Activated CD8-positive, alpha-beta memory T cell treated with anti-CD3 and anti-CD28 coated beads, Interleukin-2, amount 50 U/mL, for 24 hours (primary cell): Measurements from ENCODE around the gene CRTAC1.

Experiments used
- DNase-seq: peaks from one replicate; pipeline ENCODE4 v3.0.0-alpha.2; 2020; ENCODE audit errors: extremely low read depth

Gene CRTAC1

DNA sequence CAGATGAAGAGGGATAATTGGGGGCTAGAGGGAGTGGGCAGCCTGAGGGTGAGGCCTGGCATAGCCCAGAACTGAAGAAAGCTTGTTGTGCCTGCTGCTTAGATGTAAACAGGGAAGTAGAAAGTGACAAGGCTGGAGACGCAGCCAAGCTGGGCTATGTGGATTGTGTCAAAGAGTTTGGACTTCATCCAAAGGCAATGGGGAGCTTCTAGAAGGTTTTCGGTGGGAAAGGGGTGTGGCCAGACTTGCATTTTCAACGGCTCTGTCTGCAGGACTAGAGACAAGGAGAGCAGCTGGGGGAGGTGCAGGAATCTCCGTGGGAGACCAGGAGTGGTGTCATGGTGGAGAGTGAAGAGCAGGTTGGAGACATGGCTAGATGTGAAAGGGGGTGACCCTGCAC lies 132.0 kb downstream of the CRTAC1 start:
- no peak for DNase-seq

DNA sequence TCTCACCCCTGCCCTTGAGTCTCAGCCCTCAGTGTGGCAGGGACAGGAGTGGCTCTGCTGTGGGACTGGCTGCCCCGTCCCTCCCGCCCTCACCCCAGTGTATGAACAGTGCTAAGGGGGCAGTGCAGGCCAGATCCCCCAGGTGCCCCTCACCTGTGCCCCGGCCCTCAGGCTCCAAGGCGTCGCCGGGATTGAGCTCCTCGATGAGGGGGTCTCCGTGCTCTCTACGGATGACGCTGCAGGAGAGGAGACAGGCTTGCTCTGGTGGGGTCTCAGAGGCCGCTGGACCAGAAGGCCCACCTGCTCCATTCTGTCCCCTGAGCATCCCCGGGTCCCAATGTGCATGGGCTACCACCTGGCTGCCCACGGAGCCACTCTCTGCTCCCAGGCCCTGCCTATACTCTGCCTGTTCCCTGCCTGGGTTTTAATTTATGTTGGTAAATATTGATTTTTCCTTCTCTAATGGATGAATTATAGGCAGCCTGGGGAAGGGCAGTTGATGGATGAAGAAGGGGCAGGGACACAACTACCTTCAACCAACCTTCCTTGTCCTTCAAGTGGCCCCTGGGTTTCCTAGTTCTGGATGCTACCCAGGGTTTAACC lies 133.6 kb downstream of the CRTAC1 start:
- no peak for DNase-seq

DNA sequence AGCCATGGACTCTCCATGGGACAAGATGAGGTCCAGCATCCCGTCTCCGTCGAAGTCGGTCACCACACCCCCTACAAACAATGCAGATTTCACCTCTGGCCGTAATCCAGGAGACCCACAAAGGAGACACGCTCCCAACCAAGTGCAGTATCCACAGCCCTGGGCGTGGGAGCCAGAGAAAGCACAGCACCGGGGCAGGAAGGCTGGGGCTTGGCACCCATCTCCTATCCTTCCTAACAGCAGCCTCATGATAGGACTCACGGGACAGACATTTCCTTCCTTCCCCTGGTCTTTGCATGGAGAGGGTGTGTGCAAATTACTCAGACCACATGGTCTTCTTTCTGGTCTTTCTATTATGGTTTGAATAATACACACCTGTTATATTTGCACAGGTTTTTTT lies 134.5 kb downstream of the CRTAC1 start:
- no peak for DNase-seq

DNA sequence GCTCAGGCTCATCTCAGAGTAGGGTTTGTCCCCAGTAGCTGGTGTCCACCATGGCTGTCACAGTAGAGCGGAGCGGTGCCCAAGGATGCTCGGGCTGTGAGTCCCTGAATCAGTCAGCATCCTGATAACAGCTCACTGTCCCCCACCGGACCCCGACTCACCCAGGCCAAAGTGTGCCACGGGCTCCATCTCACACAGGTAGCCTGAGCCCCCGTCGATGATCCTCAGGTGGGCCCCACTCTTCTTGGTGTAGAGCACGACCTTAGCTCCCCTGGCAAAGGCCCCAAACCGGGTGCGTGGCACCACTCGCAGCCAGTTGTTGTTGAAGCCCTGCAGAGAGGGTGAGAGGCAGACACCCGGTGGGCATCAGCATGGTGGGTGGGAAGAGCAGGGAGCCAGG lies 135.3 kb downstream of the CRTAC1 start:
- no peak for DNase-seq

DNA sequence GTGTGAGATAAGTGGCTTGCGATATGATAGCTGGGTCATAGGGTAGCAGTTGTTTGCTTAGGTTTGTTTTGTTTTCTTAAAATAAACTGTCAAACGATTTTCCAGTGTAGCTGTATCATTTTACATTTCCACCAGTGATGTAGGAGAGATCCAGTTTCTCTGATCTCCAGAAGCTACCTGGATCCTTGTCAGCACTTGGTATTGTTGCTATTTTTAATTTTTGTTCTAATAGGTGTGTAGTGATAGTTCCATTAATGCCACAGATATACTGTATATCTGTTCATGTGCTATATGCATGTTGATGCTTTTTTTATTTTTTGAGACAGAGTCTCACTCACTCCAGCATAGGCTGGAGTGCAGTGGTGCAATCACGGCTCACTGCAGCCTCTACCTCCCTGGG lies 136.3 kb downstream of the CRTAC1 start:
- DNase-seq = no peak

DNA sequence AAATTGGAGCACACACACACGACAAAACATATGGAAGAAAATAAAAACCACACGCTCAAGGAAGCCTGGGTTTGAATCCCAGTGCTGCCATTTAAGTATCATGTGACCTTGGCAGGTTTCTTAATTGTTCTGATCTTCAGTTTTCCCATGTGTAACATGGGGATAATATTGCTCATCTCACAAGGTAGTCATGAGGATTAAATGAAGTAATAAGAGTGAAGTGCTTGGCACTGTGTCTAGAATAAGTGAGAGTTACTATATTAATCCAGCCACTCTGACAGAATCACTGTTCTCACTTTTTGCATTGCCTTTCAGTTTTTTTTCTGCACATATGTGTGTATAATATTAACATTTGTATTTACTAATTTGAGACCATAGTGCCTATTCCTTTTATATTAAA lies 137.5 kb downstream of the CRTAC1 start:
- no peak for DNase-seq

DNA sequence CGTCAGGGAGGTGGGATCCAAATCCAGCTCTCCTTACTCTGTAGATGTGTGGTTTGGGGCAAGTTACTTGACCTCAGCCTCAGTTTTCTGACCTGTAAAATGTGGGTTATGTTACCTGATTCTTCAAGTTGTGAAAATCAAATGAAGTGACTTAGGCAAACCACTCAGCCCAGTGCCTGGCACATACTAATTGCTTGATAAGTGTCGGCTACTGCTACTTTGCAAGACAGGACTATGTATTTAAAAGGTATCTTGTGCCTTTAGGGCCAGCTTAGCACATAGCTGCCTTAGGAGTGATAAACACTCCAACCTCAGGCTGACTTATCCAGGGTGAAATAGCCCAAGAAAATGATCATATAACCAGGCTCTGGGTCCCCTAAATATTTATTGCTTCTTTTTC lies 137.9 kb downstream of the CRTAC1 start:
- DNase-seq = no peak

DNA sequence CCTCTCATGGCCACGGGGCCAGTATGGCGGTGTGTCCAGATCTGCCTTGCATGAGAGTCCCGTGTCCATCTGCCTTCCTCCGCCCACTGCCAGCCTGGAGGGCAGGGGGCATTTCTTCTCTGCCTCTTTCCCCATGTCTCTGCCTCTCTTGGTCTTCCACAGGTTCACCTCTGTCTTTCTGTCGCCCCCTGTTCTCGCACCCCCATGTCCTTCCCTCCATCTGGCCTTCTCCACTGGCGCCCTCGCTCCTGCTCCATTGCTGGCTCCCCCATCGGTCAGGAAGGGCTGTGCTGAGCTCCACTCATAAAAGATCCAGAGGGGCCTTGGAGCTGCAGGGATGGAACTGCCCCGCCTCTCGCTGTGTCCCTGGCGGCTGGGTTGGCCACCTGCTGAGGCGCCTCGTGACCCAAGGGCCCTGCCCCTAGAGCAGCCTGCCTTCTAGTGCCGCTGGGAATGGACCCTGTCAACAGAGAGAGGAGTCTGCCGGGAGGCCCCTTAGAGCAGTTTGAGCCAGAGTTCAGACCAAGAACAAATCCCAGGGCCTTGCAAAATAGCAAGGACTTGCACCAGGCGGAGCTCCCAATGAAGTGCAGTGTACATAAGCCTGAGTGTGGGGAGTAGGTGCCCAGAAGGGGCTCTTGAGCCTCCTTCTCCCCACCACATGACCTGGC lies 138.8 kb downstream of the CRTAC1 start:
- DNase-seq = no peak

DNA sequence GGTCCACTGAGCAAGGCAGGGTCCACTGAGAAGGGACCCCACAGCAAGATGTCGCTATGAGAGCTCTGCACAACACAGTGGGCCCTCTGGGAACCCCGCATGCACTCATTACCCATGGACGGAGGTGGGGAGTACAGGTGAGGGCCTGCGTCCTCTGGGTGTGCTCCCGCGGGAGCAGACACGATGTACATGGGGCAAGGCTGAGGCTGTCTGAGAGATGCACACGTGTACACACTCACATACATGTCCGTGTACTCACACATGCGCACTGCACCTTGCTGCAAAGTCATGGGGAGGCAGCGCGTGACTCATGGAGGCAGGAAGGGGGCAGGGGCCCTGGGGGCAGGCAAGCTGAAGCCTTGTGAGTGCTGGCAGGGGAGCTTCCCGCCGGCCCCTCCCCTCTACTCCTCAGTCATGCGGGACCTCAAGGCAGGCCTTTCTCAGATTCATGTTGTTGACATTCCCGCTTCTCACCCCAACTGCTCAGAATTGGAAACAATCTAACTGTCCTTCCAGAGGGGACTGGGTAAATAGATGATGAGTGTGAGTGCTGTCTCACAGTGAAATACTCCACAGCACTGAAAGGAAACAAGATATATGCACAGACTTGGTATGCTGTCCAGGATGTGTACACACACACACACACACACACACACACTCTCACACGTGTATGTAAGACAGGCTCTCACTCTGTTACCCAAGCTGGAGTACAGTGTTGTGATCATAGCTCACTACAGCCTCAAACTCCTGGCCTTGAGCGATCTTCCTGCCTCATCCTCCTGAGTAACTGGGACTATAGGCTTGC lies 140.8 kb downstream of the CRTAC1 start:
- DNase-seq = no peak

DNA sequence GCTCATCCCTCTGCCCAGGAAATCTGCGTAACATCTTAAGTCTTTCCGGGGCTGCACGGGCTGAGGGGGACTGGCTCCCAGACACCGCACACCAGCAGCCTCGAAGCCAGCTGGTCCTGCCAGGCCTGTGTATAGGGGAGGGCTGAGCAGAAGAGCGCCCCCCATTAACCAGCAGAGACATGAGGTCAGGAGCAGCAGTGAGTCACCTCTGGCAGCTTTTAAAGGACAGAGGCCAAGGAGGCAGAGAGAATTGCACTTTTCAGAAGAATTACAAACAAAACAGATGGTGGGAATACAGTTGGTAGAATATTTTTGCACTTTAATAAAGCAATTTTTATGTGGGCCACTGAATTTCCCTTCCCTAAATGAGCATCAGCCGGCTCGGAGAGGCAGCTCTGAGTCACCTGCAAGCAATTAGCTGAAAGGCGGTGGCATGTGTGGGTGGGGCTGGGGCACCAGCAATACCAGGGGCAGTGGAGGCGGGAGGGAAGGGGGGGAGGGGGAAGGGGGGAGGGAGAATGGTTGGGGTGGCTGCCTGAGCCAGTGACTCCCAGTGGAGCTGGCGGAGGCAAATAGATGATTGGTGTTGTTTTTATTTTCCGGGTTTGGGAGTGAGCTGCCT lies 141.7 kb downstream of the CRTAC1 start:
- no peak for DNase-seq

DNA sequence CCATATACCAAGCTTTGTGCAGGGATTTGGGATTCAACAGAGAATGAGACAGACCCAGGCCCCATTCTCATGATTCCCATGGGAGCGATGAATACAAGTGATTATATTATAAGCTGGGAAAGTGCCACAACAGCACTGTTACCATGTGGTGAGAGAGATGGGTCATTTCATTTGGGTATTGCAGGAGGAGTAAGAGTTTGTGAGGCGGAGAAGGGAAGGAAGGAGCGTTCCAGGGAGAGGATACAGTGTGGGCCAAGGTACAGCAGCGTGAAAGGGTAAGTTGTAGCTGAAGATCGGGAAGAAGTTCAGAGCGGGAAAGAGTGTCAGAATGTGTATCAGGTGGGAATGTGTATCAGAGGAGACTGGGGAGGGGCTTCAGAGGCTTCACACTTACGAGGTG lies 142.3 kb downstream of the CRTAC1 start:
- DNase-seq = no peak

DNA sequence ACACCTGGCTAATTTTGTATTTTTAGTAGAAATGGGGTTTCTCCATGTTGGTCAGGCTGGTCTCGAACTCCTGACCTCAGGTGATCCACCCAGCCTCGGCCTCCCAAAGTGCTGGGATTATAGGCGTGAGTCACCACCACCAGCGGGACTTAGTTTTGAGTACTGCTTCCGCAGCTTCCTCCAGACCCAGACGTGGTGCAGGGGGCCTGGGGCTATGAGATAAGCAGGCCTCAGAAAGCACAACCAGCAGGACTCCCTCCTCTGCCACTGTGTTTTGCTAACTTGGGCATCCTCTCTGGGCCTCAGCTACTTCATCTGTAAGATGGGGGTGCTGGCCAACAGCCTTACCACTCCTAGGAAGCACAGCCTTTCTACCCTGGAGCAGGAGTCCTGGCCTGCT lies 143.0 kb downstream of the CRTAC1 start:
- DNase-seq = no peak

DNA sequence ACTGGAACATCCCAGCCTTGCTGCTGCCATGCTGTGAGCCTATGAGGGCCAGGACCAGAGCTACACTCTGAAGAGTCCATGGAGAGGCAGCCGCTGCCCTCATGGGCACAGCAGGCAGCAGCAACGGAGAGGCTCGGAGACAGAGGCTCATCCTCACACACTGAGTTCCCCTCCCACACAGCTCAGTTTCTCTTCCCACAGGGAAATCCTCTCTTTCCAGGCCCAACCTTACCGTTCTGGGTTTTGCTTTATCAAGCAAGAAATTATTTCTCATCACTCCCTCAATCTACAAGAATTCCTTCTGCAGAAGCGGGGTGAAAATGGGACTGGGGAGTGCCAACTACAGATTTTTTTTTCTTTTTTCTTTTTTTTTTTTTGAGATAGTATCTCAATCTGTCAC lies 144.1 kb downstream of the CRTAC1 start:
- DNase-seq = no peak

DNA sequence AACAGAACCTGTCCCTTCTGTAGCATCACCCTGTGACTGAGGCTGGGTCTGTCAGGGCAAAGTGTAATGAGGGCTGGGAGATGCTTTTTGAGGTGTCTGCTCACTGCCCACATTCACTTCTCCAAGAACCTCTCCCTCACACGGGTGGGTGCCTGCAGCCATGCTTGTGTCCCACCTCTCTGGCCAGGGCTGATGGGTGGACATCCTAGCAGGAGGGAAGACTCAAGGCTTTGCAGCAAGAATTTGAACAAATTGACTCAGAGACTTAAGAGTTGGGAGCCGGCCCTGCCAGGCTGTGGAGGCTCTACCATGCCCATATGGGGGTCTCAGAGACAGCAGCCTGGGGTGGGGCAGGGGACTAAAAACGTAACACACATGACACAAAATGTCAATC lies 147.3 kb downstream of the CRTAC1 start:
- DNase-seq = no peak

DNA sequence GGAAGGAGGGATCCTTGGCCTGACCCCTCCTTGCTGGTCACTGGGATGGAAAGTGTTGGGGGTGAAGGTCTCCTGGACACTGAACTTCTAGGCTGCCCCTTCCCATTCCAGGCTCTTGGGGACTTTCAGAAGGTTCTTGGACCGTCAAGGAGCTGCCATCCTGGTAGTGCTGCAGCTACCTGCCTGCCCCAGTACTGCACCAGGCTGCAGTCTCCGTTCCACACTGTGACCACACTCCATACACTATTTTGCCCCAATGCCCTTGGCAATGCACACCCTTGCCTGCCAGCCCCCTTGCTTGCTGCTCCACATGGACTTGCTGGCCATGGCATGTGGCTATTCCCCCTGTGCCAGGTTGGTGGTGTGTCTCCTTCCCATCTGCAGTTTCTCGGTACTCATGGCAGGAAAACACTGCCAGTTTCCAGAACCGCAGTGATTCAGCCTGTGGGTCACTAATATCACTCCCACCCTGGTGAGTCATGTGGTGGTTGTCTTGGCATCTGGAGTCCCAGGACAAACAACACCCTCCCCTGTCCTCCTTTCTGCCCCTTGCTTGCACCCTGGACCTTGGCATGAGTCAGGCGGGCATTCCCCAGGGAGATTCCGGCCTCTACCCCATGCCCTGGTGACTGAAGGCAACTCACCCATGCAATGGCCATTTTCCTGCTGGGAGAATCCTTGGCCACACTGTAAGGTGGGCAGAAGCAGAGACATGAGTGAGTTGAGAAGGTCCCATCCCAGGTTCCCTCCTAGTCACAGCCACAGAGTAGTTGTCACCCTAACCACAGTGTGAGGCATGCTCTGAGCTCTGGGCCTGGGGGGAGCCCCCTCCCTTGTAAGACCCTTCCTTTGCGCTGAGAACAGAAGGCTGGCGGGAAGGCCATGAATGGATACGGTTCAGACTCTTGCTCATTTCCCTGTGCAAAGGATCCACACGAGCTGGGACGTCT lies 148.0 kb downstream of the CRTAC1 start:
- no peak for DNase-seq

DNA sequence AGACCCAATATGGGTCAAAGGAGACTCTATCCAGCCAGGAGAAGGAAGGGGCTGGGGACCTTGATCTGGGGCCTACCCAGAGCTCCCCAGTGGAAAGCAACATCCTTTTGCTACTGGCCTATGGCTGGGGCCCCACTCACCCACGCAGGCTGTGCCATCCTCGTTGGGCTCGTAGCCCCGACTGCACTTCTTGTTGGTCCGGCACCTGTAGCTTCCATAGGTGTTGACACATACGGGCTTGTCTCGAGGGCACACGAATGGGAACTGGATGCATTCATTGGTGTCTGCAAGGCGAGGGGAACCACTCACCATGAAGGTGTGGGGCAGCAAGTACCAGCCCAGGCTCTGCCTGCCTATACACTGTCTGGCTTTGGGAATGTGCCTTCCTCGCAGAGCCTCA lies 150.3 kb downstream of the CRTAC1 start:
- DNase-seq = no peak

DNA sequence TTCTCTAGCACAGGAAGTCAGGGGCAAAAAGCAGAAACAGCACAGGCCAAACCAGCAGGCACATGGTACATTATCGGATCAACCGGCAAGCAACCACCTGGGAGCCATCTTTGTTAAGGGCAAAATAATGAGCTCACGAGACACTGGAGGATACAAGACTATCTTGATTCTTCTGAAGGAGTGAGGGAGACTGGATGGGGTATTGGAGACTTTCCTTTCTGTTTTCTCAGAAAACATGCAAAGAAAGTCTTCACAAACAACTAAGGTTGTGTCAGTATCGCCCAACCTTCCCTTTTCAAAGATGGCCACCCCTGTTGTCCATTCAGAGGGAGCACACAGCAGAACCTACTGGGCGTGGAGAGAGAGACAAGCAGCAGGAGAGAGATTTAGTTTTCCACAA lies 151.2 kb downstream of the CRTAC1 start:
- no peak for DNase-seq

DNA sequence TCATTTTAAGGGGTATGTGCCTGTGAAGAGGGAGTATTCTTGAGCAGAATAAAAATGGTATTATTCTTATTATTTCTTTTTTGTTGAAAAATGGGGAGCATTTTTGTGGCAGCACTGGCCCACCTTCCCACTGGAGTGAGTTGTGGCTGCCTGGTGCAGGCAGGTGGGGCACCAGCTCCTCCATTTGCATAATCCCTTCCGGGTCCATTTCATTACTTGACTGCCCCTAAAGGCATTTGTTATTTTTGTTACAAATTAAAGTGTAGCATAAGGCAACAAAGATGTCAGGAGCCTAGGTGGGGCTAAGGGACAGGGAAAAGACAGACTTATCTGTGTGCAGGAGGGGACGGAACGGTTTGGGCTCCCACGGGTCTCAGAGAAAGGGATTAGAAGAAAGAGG lies 154.0 kb downstream of the CRTAC1 start:
- DNase-seq = no peak

DNA sequence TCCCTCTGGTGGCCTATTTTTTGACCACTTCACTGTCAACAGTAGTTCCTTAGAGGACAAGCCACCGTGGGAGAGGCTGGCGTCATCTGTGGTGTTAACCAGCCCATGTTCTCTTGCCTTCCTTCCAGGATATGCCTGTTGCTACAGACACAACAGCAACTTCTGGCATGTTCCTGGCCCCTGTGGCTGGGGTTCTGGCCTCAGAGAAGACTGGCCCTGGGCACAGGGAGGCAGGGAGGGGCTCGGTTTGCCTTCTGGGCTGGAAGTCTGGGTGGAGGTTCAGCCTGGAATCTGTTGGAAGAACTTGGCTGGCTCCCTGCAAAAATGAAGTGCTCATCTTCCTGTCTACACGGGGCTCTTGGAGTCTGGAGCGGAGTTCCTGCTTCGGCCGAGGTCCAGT lies 155.0 kb downstream of the CRTAC1 start:
- no peak for DNase-seq

DNA sequence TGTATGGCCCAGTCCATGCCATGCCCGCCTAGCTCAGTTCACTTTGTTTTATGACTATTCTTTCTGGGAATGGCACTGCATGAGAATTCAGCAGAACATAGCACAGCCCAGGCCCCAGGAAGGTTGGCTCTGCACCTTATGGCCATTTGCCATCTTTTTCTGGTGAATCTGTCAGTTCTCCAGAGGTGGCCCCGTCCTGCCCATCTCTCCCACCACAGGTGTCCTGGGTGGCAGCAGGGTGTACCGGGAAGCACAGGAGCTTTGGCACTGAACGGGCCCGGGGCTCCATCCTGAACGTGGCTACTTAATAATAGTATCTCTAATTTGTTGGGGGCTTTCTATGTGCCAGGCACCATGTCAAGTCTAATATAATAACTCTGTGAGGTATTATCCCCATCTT lies 156.1 kb downstream of the CRTAC1 start:
- no peak for DNase-seq

DNA sequence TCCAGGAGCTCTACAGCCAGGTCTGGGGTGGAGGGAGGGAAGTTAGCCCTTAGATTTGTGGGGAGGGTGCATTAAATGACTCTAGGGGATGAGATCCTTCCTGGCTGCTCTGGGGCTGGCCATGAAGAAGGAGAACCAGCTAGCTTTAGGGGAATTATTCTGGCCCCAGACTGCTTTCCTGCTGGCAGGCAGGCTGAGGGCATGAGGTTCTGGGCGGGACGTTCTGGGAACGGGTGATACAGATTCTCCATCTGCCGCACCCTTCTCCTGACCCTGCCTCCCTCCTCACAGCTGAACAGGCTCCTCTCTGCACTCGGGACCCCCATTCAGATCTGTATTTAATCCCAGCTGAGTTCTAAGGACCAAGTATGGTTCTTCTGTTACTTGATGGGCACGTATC lies 156.9 kb downstream of the CRTAC1 start:
- DNase-seq = no peak

DNA sequence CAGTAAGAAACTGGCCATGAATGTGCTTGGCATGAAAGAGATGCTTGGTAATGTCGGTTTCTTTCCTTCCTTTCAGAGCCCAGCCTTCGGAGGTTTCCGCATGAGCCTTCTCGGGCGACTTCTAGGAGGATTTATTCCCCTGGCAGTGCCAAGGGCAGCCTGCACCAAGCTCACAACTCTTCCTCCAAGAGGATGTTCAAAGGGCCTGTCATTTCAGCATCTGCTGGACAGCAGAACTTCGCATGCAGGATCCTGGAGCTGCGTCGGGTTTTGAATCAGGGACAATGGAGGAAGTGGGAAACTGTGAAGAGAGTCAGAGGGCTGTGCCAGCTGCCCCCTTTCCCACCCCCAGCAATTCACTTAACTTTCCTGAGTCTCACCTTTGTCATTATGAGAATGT lies 159.4 kb downstream of the CRTAC1 start:
- no peak for DNase-seq
